ENCODE measurements around the gene NUP62. TPM values are rescaled to one million over a fixed set of nuclear protein-coding genes. Genes with fewer than 3 reads are reported as not detected.

Gene NUP62
- total RNA-seq, 1 donor from 2014 or later = 126 TPM

Other genes starting within 250 kb of the NUP62 start
- 4.8 and 4.9 TPM in 2 replicates for gene ADM5, start 239.9 kb downstream of the NUP62 start, total RNA-seq
- gene CPT1C, start 238.4 kb downstream of the NUP62 start, total RNA-seq = 2.4 and 3.8 TPM in 2 replicates
- 2.9 and 3.3 TPM in 2 replicates for gene TSKS, start 166.2 kb downstream of the NUP62 start, total RNA-seq
- 70.9 and 73.8 TPM in 2 replicates for gene AP2A1, start 162.5 kb downstream of the NUP62 start, total RNA-seq
- 11.3 and 11.5 TPM in 2 replicates for gene FUZ, start 116.2 kb downstream of the NUP62 start, total RNA-seq
- gene MED25, start 111.2 kb downstream of the NUP62 start, total RNA-seq = 54.1 and 56.1 TPM in 2 replicates
- 90.5 and 96.0 TPM in 2 replicates for gene PTOV1, start 78.3 kb downstream of the NUP62 start, total RNA-seq
- 146 and 160 TPM in 2 replicates for gene PNKP, start 61.9 kb downstream of the NUP62 start, total RNA-seq
- gene AKT1S1, start 52.1 kb downstream of the NUP62 start, total RNA-seq = 15.8 and 18.4 TPM in 2 replicates
- gene TBC1D17, start 51.8 kb downstream of the NUP62 start, total RNA-seq = 22.9 and 26.6 TPM in 2 replicates
- 1.9 and 2.1 TPM in 2 replicates for gene IL4I1, start 32.6 kb downstream of the NUP62 start, total RNA-seq
- 10.7 and 11.3 TPM in 2 replicates for gene ATF5, start 299 bp downstream of the NUP62 start, total RNA-seq
- not detected in 2 replicates for gene SIGLEC11, start 31.7 kb upstream of the NUP62 start, total RNA-seq
- gene VRK3, start 95.9 kb upstream of the NUP62 start, total RNA-seq = 72.9 and 75.3 TPM in 2 replicates
- 10.8 and 11.0 TPM in 2 replicates for gene ZNF473, start 96.5 kb upstream of the NUP62 start, total RNA-seq
- not detected in 2 replicates for gene IZUMO2, start 233.8 kb upstream of the NUP62 start, total RNA-seq